GM19395 (cell line): ENCODE measurements around the gene PTPRE.

Experiments used
- ATAC-seq: cut with Tn5 transposase; IDR thresholded peaks from one replicate; pipeline ENCODE4 v1.9.1; 2021; ENCODE audit warnings: mild to moderate bottlenecking, moderate library complexity; ENCODE audit not compliant: unreplicated experiment

The PTPRE gene

DNA sequence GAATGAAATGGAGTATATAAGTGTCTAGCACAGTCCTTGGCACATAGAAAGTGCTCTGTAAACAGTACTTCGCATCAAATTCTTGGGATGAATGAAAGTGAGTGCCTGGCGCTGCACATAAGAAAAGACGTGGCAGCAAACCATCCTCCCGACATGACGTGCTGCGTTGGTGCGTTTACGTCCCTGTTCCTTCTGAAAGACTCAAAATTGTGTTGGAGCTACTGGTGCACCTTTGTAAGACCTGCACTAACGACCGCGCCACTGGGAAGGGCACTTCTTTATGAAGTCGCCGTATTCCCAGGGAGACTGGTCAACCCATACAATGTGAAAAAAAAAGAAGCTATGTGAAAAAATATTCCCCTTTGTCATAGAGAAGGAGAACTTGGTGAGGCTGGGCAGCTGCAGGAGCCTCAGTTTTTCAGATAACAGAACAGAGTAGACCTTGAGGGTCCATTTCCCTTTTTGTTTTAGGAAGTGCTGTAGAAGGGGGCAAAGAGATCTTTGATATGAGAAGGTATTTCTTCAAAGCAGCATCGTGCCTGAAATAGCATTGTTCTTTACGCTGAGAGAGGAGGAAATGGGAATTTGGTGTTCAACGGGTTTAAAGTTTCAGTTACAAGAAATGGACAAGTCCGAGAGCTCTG lies 91.7 kb downstream of the PTPRE start:
- ATAC-seq: no peak

DNA sequence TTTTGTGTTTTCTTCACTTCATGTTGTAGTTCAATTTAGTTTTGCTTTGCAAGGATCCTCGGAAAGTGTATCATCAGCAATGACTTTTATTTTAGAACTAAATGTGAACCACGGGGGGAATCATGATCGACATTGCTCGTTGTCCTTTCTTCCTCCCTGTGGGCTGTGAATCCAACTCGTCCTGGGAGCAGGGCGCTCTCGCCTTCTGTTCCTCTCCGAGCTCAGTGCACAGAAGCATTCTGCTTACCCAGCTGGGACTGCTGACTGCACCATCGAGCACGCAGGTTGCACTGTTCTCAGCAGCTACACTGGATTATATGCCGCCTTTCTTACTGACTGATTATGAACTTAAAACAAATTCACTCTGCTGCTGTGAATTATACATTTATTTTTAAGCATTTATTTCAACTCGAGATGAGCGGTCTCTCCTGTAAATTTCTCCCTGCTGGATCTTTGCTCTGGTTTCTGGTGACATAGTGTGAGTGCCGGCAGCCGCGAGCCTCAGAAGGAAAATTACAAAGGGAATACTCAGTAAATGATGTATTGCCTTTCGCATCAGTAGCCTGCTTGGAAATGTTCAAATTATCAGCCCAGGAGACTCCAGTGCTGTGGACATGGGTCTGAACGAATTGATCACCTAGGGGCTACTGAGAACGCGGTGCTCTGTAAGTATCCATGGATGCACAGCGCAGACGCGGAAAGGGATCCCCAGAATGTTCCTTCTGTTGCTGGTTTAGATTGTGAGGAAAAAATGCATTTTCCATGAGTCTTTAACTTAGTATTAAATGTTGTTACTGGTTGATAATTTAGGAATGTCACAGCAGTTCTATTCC lies 92.6 kb downstream of the PTPRE start:
- ATAC-seq: no peak

DNA sequence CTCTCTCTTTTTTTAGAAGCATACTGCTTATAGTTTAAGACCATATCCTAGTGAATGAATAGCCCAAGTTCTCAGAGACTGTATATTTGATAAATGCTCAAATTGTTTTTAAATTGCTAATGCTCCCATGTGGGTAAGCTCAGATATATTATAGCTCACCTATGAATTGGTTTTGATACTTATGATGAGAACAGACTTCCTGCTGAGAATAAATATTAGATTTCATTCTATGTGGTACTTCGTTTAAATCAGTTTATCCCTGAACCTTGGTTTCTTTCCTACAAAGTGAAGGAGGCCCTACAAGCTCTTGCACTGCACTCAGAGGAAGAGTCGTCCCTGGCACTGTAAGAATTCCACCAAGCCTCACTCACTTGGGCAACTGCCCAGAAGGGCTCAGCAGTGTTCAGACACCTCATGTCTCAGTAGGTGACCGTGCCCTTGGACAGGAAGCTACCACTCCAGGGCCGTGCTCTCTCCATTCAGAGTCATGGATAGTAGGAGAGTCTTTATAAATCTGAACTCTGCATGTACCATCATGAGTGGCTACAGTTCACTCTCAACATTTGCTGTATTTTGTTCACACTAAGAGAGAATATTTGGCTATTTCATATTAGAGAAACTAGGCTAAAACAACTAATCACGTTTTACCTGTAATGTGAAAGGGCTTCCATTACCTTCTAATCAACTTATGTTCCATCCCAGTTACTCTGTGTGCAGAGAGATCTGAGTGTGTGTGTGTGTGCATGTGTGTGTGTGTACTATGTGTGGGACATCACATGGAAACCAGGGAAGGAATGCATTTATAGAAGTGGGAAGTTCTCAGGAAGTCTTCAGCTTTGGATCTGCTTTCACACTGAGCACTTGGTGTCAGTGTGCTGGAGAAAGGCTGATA lies 93.8 kb downstream of the PTPRE start:
- no peak for ATAC-seq

DNA sequence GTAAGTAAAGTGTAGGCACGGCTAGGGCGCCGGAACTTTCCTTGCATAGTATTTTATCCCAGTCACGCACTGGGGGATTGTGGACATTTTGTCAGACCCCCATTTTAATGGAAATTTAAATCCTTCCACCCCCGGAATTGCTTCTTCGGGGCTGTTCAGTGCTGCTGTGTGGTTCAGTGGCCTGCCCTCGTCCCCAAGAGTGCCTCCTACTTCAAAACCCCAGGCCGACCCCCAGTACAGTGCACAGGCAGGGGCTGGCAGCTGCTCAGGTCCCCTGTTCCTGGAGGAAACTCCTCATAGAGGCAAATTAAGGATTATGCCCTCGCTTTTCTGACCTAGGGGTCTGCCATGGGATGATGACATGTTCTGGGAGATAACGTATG lies 94.5 kb downstream of the PTPRE start:
- no peak for ATAC-seq

DNA sequence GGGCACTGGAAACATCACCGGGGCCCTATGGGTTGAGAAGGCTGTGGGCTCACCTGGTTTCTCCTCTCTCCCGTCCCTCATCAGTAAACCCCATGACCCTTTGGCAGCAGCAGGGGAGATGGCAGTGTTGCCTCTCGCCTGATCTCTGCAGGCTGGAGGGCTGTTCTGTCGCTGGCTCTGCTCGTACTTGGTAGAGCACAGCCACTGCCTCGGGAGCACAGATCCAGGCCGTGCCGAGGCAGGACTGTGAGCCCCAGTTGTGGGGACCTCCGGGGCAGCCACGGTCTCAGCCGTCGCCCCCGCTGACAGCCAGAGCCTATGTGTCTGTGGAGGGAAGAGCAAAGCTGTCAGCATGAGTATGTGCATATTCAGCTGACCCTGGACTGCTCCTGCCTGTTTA lies 94.9 kb downstream of the PTPRE start:
- ATAC-seq: no peak

DNA sequence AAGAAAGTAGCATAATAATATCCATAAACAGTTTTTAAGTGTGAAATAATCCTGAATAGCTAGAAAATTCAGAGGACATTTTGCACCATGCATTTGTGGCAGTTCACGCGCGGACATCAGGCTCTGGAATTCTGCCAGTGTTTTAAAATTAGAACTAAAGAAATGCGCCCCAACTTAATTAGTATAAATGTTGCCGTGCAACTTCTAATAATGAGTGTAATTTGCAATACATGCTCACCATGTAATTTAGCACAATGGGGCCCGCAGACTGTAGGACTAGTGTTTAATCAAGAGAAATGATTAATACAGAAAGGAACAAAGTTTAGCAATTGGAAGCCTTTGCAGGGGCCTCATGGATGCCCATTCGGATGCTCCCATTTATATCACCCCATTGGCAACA lies 96.6 kb downstream of the PTPRE start:
- no peak for ATAC-seq

DNA sequence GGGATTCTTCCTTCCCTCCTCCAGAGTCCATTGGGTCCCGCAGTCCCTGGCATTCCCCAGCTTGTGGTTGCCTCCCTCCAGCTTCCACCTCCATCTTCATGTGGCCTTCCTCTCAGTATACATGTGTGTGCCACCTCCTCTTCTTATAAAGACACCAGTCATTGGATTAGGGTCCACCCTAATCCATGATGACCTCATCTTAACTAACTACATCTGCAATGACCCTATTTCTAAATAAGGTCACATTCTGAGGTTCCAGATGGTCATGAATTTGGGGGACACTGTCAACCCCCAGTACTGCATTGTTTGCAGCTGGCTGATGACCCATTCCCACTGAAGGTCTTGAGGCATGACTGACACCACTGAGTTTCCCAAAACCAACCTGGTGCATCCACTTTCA lies 99.0 kb downstream of the PTPRE start:
- ATAC-seq: no peak

DNA sequence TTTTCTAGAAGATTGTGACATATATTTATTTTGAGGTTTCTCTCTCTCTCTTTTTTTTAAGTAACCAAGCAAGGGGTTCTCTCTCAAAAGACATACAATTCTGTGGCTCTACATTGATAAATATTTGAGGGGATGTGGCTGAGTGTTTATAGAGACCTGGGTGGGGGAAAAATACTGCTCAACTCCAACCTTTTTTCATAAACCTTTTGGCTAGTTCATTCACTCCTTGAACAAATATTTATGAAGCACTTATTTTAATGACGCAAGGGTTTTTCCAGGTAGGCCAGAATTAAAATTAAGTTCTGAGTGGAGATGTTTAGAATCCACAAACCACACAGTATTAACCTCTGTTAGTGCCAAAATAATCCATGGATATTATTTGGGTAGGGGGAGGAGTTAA lies 100.2 kb downstream of the PTPRE start:
- ATAC-seq: no peak

DNA sequence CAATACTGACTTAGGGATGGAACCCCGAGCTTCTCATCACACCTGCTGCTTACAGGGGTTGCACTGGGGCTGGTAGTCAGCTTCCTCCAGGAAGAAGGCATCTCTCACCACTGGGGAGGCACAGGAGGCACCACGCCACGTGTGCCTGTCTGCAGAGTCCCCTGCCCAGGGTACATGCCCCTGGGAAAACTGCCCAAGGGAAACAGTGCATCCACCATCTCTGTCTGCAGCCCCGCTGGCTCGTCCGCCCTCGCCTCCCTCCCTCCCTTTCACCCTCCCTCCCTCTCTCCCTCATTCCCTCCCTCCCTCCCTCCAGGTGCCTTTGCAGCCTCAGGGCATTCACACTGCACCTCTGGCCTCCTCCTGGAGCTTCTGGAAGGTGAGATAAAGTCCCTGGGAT lies 101.1 kb downstream of the PTPRE start:
- no peak for ATAC-seq

DNA sequence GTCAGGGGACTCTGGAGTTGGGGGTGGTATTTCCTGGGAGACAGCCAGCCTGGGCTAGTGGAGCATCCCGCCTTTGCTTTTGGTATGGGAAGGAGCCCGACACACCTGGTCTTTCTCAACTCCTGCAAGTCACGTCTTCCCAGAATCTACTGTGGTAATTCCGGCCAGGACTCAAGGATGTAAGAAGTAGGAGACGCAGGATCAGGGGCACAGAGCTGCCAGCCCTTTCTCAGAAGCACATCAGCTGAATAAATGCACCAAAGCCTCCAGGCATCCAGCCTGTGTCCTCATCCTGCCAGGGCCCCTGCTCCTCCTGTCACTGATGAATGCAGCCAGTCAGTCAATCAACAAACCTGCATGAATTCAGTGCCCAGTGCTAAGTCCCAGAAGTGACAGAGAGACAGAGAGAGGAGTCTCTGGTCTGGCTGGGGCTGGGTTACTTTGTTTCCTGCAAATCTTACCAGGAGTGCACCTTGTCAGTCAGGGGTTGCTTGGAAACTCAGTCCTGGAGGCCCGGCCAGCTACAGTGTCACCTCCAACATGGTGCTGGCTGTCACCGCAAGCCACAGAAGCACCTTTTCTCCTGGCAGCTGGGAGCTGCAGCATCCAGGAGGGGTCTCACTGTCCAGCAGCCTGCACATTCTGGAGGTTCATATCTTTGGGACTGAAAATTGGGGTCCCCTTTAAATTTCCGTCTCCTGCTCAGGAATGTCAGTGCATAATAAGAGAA lies 101.8 kb downstream of the PTPRE start:
- no peak for ATAC-seq

DNA sequence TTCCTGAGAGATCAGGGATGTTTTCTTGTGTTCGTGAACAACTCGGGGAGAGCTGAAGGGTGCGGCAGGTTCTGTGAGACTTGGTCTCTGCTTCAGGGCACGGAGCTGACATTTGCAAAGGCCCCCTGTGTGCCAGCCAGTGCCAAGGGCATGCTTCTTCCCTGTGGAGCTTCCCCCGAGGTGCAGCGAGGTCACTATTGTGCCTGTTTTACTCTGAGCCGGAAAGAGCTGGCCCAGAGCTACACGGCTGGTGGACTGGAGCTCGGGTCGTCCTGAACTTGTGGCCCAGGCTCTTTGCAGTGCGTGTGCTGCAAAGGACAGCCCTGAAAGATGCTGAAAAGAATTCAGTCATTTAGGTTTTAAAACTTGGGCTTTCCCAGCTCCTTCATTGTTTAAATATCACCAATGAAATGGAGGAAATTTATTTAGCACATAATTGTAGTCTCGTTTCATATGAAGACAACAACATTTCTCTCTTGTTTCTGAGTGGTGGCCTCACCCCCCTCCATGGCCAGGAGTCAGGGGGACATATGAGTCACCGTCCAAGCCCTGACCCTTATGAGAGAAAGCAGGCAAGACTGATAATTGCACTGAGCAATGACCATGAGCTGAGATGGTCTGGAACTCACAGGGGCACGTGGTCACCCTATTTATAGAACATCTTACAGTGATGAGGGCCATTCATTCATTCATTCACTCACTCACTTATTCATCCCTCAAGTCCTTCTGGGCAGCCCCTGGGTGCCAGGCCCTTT lies 102.6 kb downstream of the PTPRE start:
- no peak for ATAC-seq

DNA sequence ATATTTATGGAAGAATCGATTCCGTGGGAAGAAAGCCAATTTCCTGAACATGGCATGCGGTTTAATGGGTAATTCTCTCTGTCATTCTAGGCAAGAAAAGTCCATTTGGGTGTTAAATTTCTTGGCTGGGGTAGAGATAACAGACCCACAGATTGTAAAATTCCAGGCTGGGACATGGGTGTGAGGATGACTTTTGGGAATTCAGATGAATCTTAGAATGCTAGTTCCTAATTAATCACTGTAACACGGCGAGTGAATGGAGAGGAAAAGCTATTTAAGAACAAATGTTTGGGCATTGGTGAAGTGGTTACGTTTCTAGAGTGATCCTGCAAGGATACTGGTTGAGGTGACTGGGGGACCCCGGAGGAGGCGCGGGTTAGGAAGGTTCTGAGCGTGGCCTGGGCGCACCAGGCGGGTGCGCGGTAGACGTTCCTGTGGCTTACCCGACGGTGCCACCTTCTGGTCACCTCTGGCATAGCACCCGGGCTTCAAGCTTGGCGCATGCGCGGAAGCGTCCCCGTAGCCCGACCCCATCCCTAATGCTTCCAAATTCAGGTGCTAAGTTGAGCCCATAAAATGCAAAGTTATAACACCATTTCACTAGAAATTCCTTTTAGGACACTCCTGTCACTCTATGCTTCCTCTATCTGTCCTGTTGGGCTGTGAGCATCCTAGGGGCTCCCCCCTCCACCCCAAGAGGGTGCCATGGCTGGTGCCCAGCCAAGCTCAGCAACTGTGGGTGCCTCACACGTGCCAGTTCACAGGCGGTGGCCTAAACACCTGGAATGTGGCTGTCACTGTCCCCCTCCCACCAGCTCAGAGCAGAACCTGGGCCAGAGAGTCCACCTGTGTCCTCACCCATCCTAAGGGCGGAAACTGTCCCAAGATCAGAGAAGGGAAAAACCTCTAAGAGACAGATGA lies 104.4 kb downstream of the PTPRE start:
- peak; percentile 85 for ATAC-seq

DNA sequence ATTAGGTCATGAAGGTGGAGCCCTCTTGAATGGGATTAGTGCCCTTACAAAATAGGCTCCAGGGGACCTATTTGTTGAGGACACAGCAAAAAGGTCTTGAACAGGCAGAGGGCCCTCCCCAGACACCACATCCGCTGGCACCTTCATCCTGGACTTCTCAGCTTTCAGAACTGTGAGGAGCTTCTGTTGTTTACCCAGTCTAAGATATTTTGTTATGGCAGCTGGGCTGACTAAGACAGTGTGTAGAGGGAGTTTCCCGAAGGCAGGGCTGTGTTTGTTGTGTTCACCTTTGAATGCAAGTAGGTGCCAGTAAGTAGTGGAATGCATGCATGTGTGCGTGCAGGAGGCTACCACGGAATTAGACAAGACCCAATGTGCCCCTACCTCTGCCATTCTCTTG lies 106.7 kb downstream of the PTPRE start:
- ATAC-seq: no peak

DNA sequence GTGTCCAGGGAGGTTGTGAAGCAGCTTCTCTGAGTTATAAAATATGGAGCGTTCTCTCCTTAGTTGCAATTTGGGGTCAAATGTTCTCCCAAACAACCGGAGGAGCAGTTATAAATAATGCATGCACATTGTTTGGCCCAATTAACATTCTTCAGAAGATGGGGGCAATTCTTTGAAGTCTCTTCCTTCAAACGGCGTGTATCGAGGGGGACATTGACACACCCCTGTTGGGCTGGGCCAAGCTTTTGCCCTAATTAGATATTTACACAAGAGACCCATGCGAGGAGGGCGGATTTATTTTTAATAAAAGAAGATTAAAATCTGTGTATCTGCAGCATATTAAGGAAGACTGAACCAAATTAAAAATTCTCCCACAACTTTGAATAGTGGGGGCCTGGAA lies 107.3 kb downstream of the PTPRE start:
- no peak for ATAC-seq

DNA sequence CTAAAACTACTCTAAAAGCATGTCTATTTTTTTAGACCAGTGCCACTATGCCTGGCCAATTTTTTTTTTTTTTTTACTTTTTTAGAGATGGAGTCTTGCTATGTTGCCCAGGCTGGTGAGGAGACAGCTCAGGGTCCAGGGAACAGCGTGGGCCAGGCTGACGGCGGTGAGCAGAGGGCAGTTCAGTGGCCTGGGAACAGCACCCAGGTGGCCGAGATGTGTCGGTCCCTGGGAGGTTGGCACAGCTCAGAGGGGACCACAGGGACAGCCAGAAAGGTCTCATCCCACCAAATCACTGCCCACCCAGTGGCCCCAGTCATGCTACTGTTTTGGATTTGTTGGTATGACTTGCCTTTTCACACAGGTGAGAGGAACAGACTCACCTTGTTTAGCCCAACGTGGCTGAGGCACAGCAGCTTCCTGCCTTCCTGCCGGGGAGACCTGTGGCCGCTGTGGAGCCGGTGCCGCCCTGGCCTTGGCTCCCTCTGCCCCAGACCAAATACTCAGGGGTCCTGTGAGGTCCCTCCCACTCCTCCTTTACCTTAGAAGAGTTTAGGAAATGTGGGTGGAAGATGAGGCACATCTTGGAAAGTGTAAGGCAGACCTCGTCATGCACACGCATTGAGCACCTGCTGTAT lies 109.6 kb downstream of the PTPRE start:
- no peak for ATAC-seq

DNA sequence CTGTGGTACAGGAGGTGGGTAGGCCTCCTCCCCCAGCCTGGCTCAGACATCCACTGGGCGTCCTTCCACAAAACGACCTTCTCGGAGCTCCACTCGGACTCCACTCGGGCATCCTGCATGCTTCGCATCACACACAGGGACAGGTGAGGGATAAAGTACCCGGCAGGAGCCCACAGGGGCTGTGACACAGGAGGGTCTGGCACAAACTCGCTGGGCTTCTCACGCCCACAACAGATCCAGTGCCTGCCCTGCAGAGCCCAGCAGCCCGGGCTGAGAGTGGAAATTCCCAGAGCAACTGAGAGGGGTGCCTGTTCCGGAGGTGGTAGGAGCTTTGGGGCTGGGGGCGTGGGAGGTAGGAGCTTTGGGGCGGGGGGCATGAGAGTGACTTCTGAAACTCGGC lies 110.9 kb downstream of the PTPRE start:
- ATAC-seq: no peak

DNA sequence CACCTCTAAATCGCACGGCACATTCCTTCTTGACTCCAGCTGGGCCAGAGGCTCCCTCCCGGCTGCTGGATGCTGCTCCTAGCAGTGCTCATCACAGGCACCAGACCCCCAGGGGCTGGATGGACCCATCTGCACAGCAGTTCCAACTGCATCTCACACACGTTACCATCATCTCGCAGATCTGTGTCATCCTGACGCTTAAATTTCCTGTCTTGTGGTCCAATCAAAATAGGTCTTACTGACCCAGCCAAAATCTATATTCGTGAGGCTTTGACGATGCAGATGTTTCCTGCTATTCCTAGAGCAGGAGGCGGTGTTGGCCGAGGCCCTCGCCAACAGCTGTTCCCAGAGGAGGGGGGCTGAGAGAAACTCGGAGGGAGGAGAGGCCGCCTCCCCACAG lies 111.3 kb downstream of the PTPRE start:
- no peak for ATAC-seq

DNA sequence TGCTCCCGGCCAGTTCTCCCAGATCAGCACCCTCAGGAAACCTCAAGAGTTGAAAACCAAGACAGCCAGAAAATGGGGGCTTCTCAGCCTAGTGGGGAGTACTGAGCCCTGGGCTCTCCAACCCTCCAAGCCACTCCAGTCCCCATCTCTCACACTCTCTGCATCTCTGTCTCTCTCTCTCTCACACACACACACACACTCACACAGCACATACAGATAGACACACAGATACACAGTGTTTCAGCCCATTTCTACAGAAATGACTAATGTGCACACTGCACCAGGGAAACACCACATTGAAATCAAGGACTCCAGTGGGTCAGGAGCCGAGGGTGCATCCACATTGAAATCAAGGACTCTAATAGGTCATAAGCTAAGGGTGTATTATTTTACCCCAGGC lies 111.8 kb downstream of the PTPRE start:
- no peak for ATAC-seq
